Measurements from ENCODE around the gene SPON2. TPM values are rescaled to one million over a fixed set of nuclear protein-coding genes. Genes with fewer than 3 reads are reported as not detected.
A peak's percentile ranks its signal among the peaks of the same experiment; 100 is the strongest.

Gene SPON2
- polyA plus RNA-seq, 4 donors = 12.7 to 61.0 (median 44.3) TPM

- Histone ChIP-seq H3K27me3 (ENCODE audit: control insufficient read depth in 3 of 3, insufficient read depth in 3 of 3, low read length in 3 of 3) (peaks cover 0 to 2% (median 0%) of the 10 kb centered on the region in 3 donors), H3K4me1 (ENCODE audit: control insufficient read depth in 3 of 3, insufficient read depth in 2 of 3, low read depth in 1 of 3, low read length in 2 of 3) (peaks cover 0 to 6% (median 4%) of the 10 kb centered on the region in 3 donors), H3K9me3 (ENCODE audit: control insufficient read depth in 2 of 2, insufficient read depth in 1 of 2, low read depth in 1 of 2, low read length in 1 of 2) (peaks cover 0 to 16% of the 10 kb centered on the region in 2 donors), H3K36me3 (ENCODE audit: control insufficient read depth in 3 of 3, insufficient read depth in 2 of 3, low read depth in 1 of 3, low read length in 3 of 3) (no peaks in the 10 kb centered on the region), H3K27ac (ENCODE audit: low read depth in 1 of 3, low read length in 2 of 3) (no peak overlapping the region), H3K4me3 (ENCODE audit: low read depth in 1 of 3, low read length in 3 of 3) (no peak overlapping the region)
- DNase-seq = no peak
- FAIRE-seq = no peak
- 90 to 98% (median 97%) methylated on average over 1 of the region's 1 CpG for WGBS, 3 donors
Observed at GRCh38 chr4:1179976-1180375, 7.6 kb upstream of the SPON2 start.

GRCh38 chr4:1179089-1179441, 6.7 kb upstream of the SPON2 start:
- no peak overlapping the region for H3K4me3 ChIP-seq (ENCODE audit: low read depth in 1 of 3, low read length in 3 of 3)
- peaks cover 0 to 6% (median 4%) of the 10 kb centered on the region in 3 donors for H3K4me1 ChIP-seq (ENCODE audit: control insufficient read depth in 3 of 3, insufficient read depth in 2 of 3, low read depth in 1 of 3, low read length in 2 of 3)
- FAIRE-seq (no peak), DNase-seq (no peak)
- no peaks in the 10 kb centered on the region for H3K36me3 ChIP-seq (ENCODE audit: control insufficient read depth in 3 of 3, insufficient read depth in 2 of 3, low read depth in 1 of 3, low read length in 3 of 3)
- WGBS, 3 donors = 62 to 68% (median 64%) methylated on average over 7 of the region's 7 CpGs
- no peak overlapping the region for H3K27ac ChIP-seq (ENCODE audit: low read depth in 1 of 3, low read length in 2 of 3)
- peaks cover 0 to 9% (median 0%) of the 10 kb centered on the region in 3 donors for H3K27me3 ChIP-seq (ENCODE audit: control insufficient read depth in 3 of 3, insufficient read depth in 3 of 3, low read length in 3 of 3)
- H3K9me3 ChIP-seq (ENCODE audit: control insufficient read depth in 2 of 2, insufficient read depth in 1 of 2, low read depth in 1 of 2, low read length in 1 of 2) = peaks cover 0 to 16% of the 10 kb centered on the region in 2 donors

GRCh38 chr4:1178300-1179088, 6.1 kb upstream of the SPON2 start:
- Histone ChIP-seq H3K27me3 (ENCODE audit: control insufficient read depth in 3 of 3, insufficient read depth in 3 of 3, low read length in 3 of 3) (peaks cover 0 to 14% (median 0%) of the 10 kb centered on the region in 3 donors), H3K27ac (ENCODE audit: low read depth in 1 of 3, low read length in 2 of 3) (no peak overlapping the region), H3K9me3 (ENCODE audit: control insufficient read depth in 2 of 2, insufficient read depth in 1 of 2, low read depth in 1 of 2, low read length in 1 of 2) (peaks cover 0 to 16% of the 10 kb centered on the region in 2 donors), H3K4me3 (ENCODE audit: low read depth in 1 of 3, low read length in 3 of 3) (no peak overlapping the region), H3K36me3 (ENCODE audit: control insufficient read depth in 3 of 3, insufficient read depth in 2 of 3, low read depth in 1 of 3, low read length in 3 of 3) (no peaks in the 10 kb centered on the region), H3K4me1 (ENCODE audit: control insufficient read depth in 3 of 3, insufficient read depth in 2 of 3, low read depth in 1 of 3, low read length in 2 of 3) (peaks cover 0 to 6% (median 4%) of the 10 kb centered on the region in 3 donors)
- 85 to 89% (median 86%) methylated on average over 11 of the region's 11 CpGs for WGBS, 3 donors
- FAIRE-seq = no peak
- DNase-seq = no peak

GRCh38 chr4:1177274-1178141, 5.1 kb upstream of the SPON2 start:
- DNase-seq = peak in 1 of 2 donors; percentile 60
- Histone ChIP-seq H3K9me3 (ENCODE audit: control insufficient read depth in 2 of 2, insufficient read depth in 1 of 2, low read depth in 1 of 2, low read length in 1 of 2) (peaks cover 0 to 16% of the 10 kb centered on the region in 2 donors), H3K4me1 (ENCODE audit: control insufficient read depth in 3 of 3, insufficient read depth in 2 of 3, low read depth in 1 of 3, low read length in 2 of 3) (peaks cover under 1 to 6% (median 4%) of the 10 kb centered on the region in 3 donors), H3K4me3 (ENCODE audit: low read depth in 1 of 3, low read length in 3 of 3) (no peak overlapping the region), H3K27ac (ENCODE audit: low read depth in 1 of 3, low read length in 2 of 3) (no peak overlapping the region), H3K27me3 (ENCODE audit: control insufficient read depth in 3 of 3, insufficient read depth in 3 of 3, low read length in 3 of 3) (peaks cover 0 to 23% (median 0%) of the 10 kb centered on the region in 3 donors), H3K36me3 (ENCODE audit: control insufficient read depth in 3 of 3, insufficient read depth in 2 of 3, low read depth in 1 of 3, low read length in 3 of 3) (no peaks in the 10 kb centered on the region)
- no peak for FAIRE-seq
- 32 to 67% (median 48%) methylated on average over 26 to 28 of the region's 28 CpGs for WGBS, 3 donors

GRCh38 chr4:1176398-1177273, 4.3 kb upstream of the SPON2 start:
- WGBS, 3 donors = 0 to 52% (median 9%) methylated on average over 1 of the region's 1 CpG
- DNase-seq (no peak), FAIRE-seq (no peak)
- Histone ChIP-seq H3K27ac (ENCODE audit: low read depth in 1 of 3, low read length in 2 of 3) (no peak overlapping the region), H3K27me3 (ENCODE audit: control insufficient read depth in 3 of 3, insufficient read depth in 3 of 3, low read length in 3 of 3) (peaks cover 0 to 32% (median 2%) of the 10 kb centered on the region in 3 donors), H3K9me3 (ENCODE audit: control insufficient read depth in 2 of 2, insufficient read depth in 1 of 2, low read depth in 1 of 2, low read length in 1 of 2) (peaks cover 0 to 13% of the 10 kb centered on the region in 2 donors), H3K4me1 (ENCODE audit: control insufficient read depth in 3 of 3, insufficient read depth in 2 of 3, low read depth in 1 of 3, low read length in 2 of 3) (peaks cover 4 to 10% (median 6%) of the 10 kb centered on the region in 3 donors), H3K4me3 (ENCODE audit: low read depth in 1 of 3, low read length in 3 of 3) (no peak overlapping the region), H3K36me3 (ENCODE audit: control insufficient read depth in 3 of 3, insufficient read depth in 2 of 3, low read depth in 1 of 3, low read length in 3 of 3) (no peaks in the 10 kb centered on the region)

- Histone ChIP-seq H3K27me3 (ENCODE audit: control insufficient read depth in 3 of 3, insufficient read depth in 3 of 3, low read length in 3 of 3) (peaks cover 0 to 39% (median 4%) of the 10 kb centered on the region in 3 donors), H3K36me3 (ENCODE audit: control insufficient read depth in 3 of 3, insufficient read depth in 2 of 3, low read depth in 1 of 3, low read length in 3 of 3) (peaks cover 0 to under 1% (median 0%) of the 10 kb centered on the region in 3 donors), H3K4me1 (ENCODE audit: control insufficient read depth in 3 of 3, insufficient read depth in 2 of 3, low read depth in 1 of 3, low read length in 2 of 3) (peaks cover 4 to 15% (median 6%) of the 10 kb centered on the region in 3 donors), H3K4me3 (ENCODE audit: low read depth in 1 of 3, low read length in 3 of 3) (no peak overlapping the region), H3K27ac (ENCODE audit: low read depth in 1 of 3, low read length in 2 of 3) (peak overlapping the region in 1 of 3 donors; percentile 15), H3K9me3 (ENCODE audit: control insufficient read depth in 2 of 2, insufficient read depth in 1 of 2, low read depth in 1 of 2, low read length in 1 of 2) (peaks cover 0 to 9% of the 10 kb centered on the region in 2 donors)
- WGBS, 3 donors = 93 to 97% (median 96%) methylated on average over 7 of the region's 7 CpGs
- FAIRE-seq (no peak), DNase-seq (no peak)
Observed at GRCh38 chr4:1175635-1176229, 3.3 kb upstream of the SPON2 start.

GRCh38 chr4:1174941-1175634, 2.7 kb upstream of the SPON2 start:
- H3K36me3 ChIP-seq (ENCODE audit: control insufficient read depth in 3 of 3, insufficient read depth in 2 of 3, low read depth in 1 of 3, low read length in 3 of 3) = peaks cover 0 to 5% (median 0%) of the 10 kb centered on the region in 3 donors
- no peak for DNase-seq
- WGBS, 3 donors = 85 to 91% (median 85%) methylated on average over 20 of the region's 20 CpGs
- H3K27ac ChIP-seq (ENCODE audit: low read depth in 1 of 3, low read length in 2 of 3) = peak overlapping the region in 1 of 3 donors; percentile 15
- peaks cover 4 to 18% (median 6%) of the 10 kb centered on the region in 3 donors for H3K4me1 ChIP-seq (ENCODE audit: control insufficient read depth in 3 of 3, insufficient read depth in 2 of 3, low read depth in 1 of 3, low read length in 2 of 3)
- no peak overlapping the region for H3K4me3 ChIP-seq (ENCODE audit: low read depth in 1 of 3, low read length in 3 of 3)
- H3K9me3 ChIP-seq (ENCODE audit: control insufficient read depth in 2 of 2, insufficient read depth in 1 of 2, low read depth in 1 of 2, low read length in 1 of 2) = peaks cover 0 to 8% of the 10 kb centered on the region in 2 donors
- peaks cover 0 to 46% (median 5%) of the 10 kb centered on the region in 3 donors for H3K27me3 ChIP-seq (ENCODE audit: control insufficient read depth in 3 of 3, insufficient read depth in 3 of 3, low read length in 3 of 3)
- no peak for FAIRE-seq

Measured in small intestine (tissue), 7 donors.